HCT116 (cell line): ENCODE measurements around the gene KRTAP4-5. TPM values are rescaled to one million over a fixed set of nuclear protein-coding genes. Genes with fewer than 3 reads are reported as not detected.

ENCODE experiments used
- ATAC-seq: fragments of 200-7000 bp; cut with Tn5 transposase; 2 replicates; pipeline ENCODE4 v1.9.1; 2020; ENCODE audit warnings: mild to moderate bottlenecking, moderate library complexity
- BruUV-seq: library from RNA; stranded (reverse); fragments of 400-500 nt; replicated peaks from 2 replicates; lab custom pipeline; 2021; lab: Mats Ljungman, UMichigan
- CTCF ChIA-PET: fragments of 300-600 bp; sonication (Branson Sonifier 250); formaldehyde crosslinking; loops from one replicate; lab custom pipeline; 2021; ENCODE audit warnings: antibody characterized with exemption; lab: Charles Lee
- POLR2A ChIA-PET: fragments of 300-600, 350-600 bp; sonication (Branson Sonifier 250); formaldehyde crosslinking; loops from one replicate; lab custom pipeline; 2021; ENCODE audit warnings: antibody characterized with exemption; lab: Charles Lee
- RAD21 ChIA-PET, 2 experiments: fragments of 300-600 bp; sonication (Branson Sonifier 250); formaldehyde crosslinking; loops; one replicate each; lab custom pipeline; 2023; ENCODE audit warnings: low total read pairs in 2 of 2; ENCODE audit not compliant: uncharacterized antibody in 2 of 2, unreplicated experiment in 2 of 2, low non-redundant PET in 1 of 2; lab: Charles Lee
- DNase-seq: peaks from one replicate; pipeline ENCODE4 v3.0.0-alpha.2; 2010; ENCODE audit warnings: low read depth, low spot score
- H2AFZ ChIP-seq: fragments of 200-600 bp; shearing (Covaris generic), sonication (generic); 2 replicates; pipeline ENCODE4 v1.6.1; 2017; ENCODE audit warnings: low read depth, mixed run types, mixed read lengths, antibody characterized with exemption, low read length; ENCODE audit not compliant: poor library complexity, severe bottlenecking
- H3K27ac ChIP-seq: 2 replicates; pipeline ENCODE4 v1.5.1; 2012; ENCODE audit warnings: low read depth, low read length
- H3K27me3 ChIP-seq: fragments of 200-600 bp; sonication (generic); 2 replicates; pipeline ENCODE4 v1.6.1; 2016; ENCODE audit warnings: mixed run types, low read length, mixed read lengths; ENCODE audit not compliant: insufficient read depth
- H3K36me3 ChIP-seq, 2 experiments: fragments of 200-500 bp in 1 of 2; fragments of 200-600 bp in 1 of 2; sonication (Bioruptor generic) in 1 of 2; sonication (generic) in 1 of 2; 2 replicates each; pipeline versions ENCODE4 v1.5.1 to v1.6.1; 2014 to 2016; ENCODE audit warnings: low read length in 2 of 2, inconsistent platforms in 1 of 2, mixed read lengths in 1 of 2, mixed run types in 1 of 2; ENCODE audit not compliant: insufficient read depth in 2 of 2, control insufficient read depth in 1 of 2
- H3K4me1 ChIP-seq, 2 experiments: fragments of 200-600 bp in 1 of 2; sonication (generic) in 1 of 2; 2 replicates each; pipeline versions ENCODE4 v1.5.1 to v1.6.1; 2012 to 2017; ENCODE audit warnings: low read length in 2 of 2, inconsistent platforms in 1 of 2, mild to moderate bottlenecking in 1 of 2, mixed read lengths in 1 of 2, mixed run types in 1 of 2, moderate library complexity in 1 of 2; ENCODE audit not compliant: insufficient read depth in 2 of 2, control insufficient read depth in 1 of 2
- H3K4me2 ChIP-seq: fragments of 200-600 bp; sonication (generic); 2 replicates; pipeline ENCODE4 v1.6.1; 2017; ENCODE audit warnings: mixed run types, low read length, mixed read lengths
- H3K4me3 ChIP-seq, 2 experiments: fragments of 200-600 bp in 1 of 2; sonication (generic) in 1 of 2; replicated peaks in 1 of 2; 2 replicates each; pipeline ENCODE4 v1.5.1; 2011 to 2016; ENCODE audit warnings: low read length in 2 of 2, control low read depth in 1 of 2, low read depth in 1 of 2, mild to moderate bottlenecking in 1 of 2, mixed read lengths in 1 of 2, mixed run types in 1 of 2
- H3K79me2 ChIP-seq: fragments of 200-600 bp; sonication (generic); 2 replicates; pipeline ENCODE4 v1.6.1; 2017; ENCODE audit warnings: mild to moderate bottlenecking, mixed run types, low read length, moderate library complexity, mixed read lengths; ENCODE audit not compliant: insufficient read depth
- H3K9ac ChIP-seq: fragments of 200-600 bp; sonication (generic); 2 replicates; pipeline ENCODE4 v1.6.1; 2016; ENCODE audit warnings: low read length, mixed read lengths
- H3K9me2 ChIP-seq: fragments of 200-600 bp; sonication (generic), shearing (Covaris generic); 2 replicates; pipeline ENCODE4 v1.6.1; 2017; ENCODE audit warnings: mixed run types, mild to moderate bottlenecking, moderate library complexity; ENCODE audit not compliant: insufficient read depth
- H3K9me3 ChIP-seq, 2 experiments: fragments of 200-500 bp in 1 of 2; fragments of 200-600 bp in 1 of 2; sonication (Bioruptor generic) in 1 of 2; sonication (generic) in 1 of 2; 2 replicates each; pipeline ENCODE4 v1.6.1; 2014 to 2017; ENCODE audit warnings: low read length in 2 of 2, mixed read lengths in 2 of 2, inconsistent platforms in 1 of 2, low read depth in 1 of 2, mild to moderate bottlenecking in 1 of 2, mixed run types in 1 of 2, moderate library complexity in 1 of 2; ENCODE audit not compliant: control insufficient read depth in 1 of 2, insufficient read depth in 1 of 2
- H4K20me1 ChIP-seq: fragments of 200-600 bp; sonication (generic), shearing (Covaris generic); 2 replicates; pipeline ENCODE4 v1.6.1; 2017; ENCODE audit warnings: mixed run types, mild to moderate bottlenecking, moderate library complexity; ENCODE audit not compliant: insufficient read depth
- CBX3 ChIP-seq: IDR thresholded peaks from 2 replicates; pipeline ENCODE4 v1.6.1; 2012; ENCODE audit warnings: low read depth
- CEBPB ChIP-seq: IDR thresholded peaks from 2 replicates; pipeline ENCODE4 v1.6.1; 2012; ENCODE audit warnings: low read depth
- EGR1 ChIP-seq: IDR thresholded peaks from 2 replicates; pipeline ENCODE4 v1.6.1; 2012; ENCODE audit warnings: low read depth
- ELF1 ChIP-seq: IDR thresholded peaks from 2 replicates; pipeline ENCODE4 v1.6.1; 2012; ENCODE audit warnings: low read depth, borderline replicate concordance
- EZH2 ChIP-seq: fragments of 200-600 bp; sonication (generic); IDR thresholded peaks from 2 replicates; pipeline ENCODE4 v1.6.1; 2017; ENCODE audit warnings: antibody characterized with exemption, mixed run types
- EZH2phosphoT487 ChIP-seq: fragments of 200-600 bp; IDR thresholded peaks from 2 replicates; pipeline ENCODE4 v1.6.1; 2018; ENCODE audit warnings: antibody characterized with exemption, borderline replicate concordance
- FOSL1 ChIP-seq: IDR thresholded peaks from 2 replicates; pipeline ENCODE4 v1.6.1; 2012; ENCODE audit warnings: low read depth
- JUND ChIP-seq: IDR thresholded peaks from 2 replicates; pipeline ENCODE4 v1.6.1; 2012
- POLR2A ChIP-seq: IDR thresholded peaks from 2 replicates; pipeline ENCODE4 v1.7.0; 2011; ENCODE audit warnings: borderline replicate concordance; ENCODE audit not compliant: insufficient read depth, insufficient read length; ENCODE audit errors: extremely low read depth
- POLR2AphosphoS5 ChIP-seq: IDR thresholded peaks from 2 replicates; pipeline ENCODE4 v1.6.1; 2011; ENCODE audit warnings: mild to moderate bottlenecking, low read depth, low read length, moderate library complexity
- SIN3A ChIP-seq: IDR thresholded peaks from 2 replicates; pipeline ENCODE4 v1.6.1; 2012; ENCODE audit warnings: low read depth
- SP1 ChIP-seq: IDR thresholded peaks from 2 replicates; pipeline ENCODE4 v1.6.1; 2012; ENCODE audit warnings: low read depth
- SRF ChIP-seq: IDR thresholded peaks from 2 replicates; pipeline ENCODE4 v1.6.1; 2012; ENCODE audit warnings: low read depth
- YY1 ChIP-seq: IDR thresholded peaks from 2 replicates; pipeline ENCODE4 v1.6.1; 2011; ENCODE audit warnings: low read length, low read depth, moderate library complexity, mild to moderate bottlenecking; ENCODE audit not compliant: insufficient replicate concordance; ENCODE audit errors: extremely low read depth
- intact Hi-C: fragments of 100-400 bp; cut with micrococcal nuclease; formaldehyde crosslinking; loops from 2 replicates; pipeline ENCODE4 v1.10.0; 2022
- total RNA-seq: library from RNA; stranded (reverse); gene quantifications from one replicate; pipeline ENCODE4 v1.2.1, GENCODE V29; 2021; ENCODE audit not compliant: unreplicated experiment
- TF ChIP-seq, protein P1 (sequence below): IDR thresholded peaks from 2 replicates; pipeline ENCODE4 v1.6.1; 2012
- TF ChIP-seq, protein P2 (sequence below): IDR thresholded peaks from 2 replicates; pipeline ENCODE4 v1.6.1; 2012
- TF ChIP-seq, protein P3 (sequence below): IDR thresholded peaks from 2 replicates; pipeline ENCODE4 v1.6.1; 2011; ENCODE audit warnings: mild to moderate bottlenecking, low read length, moderate library complexity; ENCODE audit not compliant: insufficient replicate concordance; ENCODE audit errors: extremely low read depth

The KRTAP4-5 gene
- total RNA-seq, 1 experiment from 2014 or later, result not detected

DNA sequence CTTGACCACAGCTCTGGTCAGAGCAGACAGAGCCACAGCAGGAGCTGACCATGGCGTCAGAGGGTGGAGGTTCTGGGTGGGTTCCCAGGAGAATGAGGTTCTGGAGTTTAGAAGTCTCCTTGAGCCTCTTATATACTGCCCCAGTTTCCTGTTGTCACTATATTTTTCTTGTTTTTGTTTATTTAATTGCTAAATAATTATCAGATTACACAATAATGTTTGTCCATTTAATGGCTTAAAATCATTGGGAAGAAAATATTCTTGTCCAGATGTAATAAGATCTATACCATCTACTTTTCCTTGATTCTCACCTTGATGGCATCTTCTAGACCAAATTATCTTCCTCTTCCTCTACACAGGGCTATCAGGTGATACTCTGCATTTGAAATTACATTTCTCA, 18.5 kb upstream of the KRTAP4-5 start, which contains the start of gene KRTAP4-3:
Gene KRTAP4-3 (minus strand): TSS at position 101 of the 400 bp plus-strand sequence. CDS start 49 bp downstream, at position 52.
- CTCF ChIA-PET, result no interaction called here
- Histone ChIP-seq H2AFZ (no peak within 1 kb of the TSS), H4K20me1 (no peaks in the 10 kb centered on the region), H3K9me3 (no peaks in the 10 kb centered on the region; a peak in 1 of 4 replicates), H3K4me2 (no peak within 1 kb of the TSS), H3K9me2 (no peaks in the 10 kb centered on the region), H3K4me1 (no peaks in the 10 kb centered on the region), H3K36me3 (no peaks in the 10 kb centered on the region), H3K79me2 (no peaks in the 10 kb centered on the region), H3K27me3 (no peaks in the 10 kb centered on the region), H3K4me3 (no peak within 1 kb of the TSS), H3K9ac (no peak within 1 kb of the TSS), H3K27ac (no peak within 1 kb of the TSS)
- intact Hi-C loops, result no loop called here
- RAD21 ChIA-PET, result no interaction called here
- ATAC-seq, result no peak
- TF ChIP-seq YY1 (no peak), POLR2AphosphoS5 (no peak), CBX3 (no peak), SRF (no peak), POLR2A (no peak), EZH2phosphoT487 (no peak), JUND (no peak), SIN3A (no peak), CEBPB (no peak), ELF1 (no peak), SP1 (no peak), EZH2 (no peak), EGR1 (no peak), FOSL1 (no peak)
- TF ChIP-seq, protein P1, sequence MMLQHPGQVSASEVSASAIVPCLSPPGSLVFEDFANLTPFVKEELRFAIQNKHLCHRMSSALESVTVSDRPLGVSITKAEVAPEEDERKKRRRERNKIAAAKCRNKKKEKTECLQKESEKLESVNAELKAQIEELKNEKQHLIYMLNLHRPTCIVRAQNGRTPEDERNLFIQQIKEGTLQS, result no peak
- TF ChIP-seq, protein P2, sequence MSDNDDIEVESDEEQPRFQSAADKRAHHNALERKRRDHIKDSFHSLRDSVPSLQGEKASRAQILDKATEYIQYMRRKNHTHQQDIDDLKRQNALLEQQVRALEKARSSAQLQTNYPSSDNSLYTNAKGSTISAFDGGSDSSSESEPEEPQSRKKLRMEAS, result no peak
- TF ChIP-seq, protein P3, sequence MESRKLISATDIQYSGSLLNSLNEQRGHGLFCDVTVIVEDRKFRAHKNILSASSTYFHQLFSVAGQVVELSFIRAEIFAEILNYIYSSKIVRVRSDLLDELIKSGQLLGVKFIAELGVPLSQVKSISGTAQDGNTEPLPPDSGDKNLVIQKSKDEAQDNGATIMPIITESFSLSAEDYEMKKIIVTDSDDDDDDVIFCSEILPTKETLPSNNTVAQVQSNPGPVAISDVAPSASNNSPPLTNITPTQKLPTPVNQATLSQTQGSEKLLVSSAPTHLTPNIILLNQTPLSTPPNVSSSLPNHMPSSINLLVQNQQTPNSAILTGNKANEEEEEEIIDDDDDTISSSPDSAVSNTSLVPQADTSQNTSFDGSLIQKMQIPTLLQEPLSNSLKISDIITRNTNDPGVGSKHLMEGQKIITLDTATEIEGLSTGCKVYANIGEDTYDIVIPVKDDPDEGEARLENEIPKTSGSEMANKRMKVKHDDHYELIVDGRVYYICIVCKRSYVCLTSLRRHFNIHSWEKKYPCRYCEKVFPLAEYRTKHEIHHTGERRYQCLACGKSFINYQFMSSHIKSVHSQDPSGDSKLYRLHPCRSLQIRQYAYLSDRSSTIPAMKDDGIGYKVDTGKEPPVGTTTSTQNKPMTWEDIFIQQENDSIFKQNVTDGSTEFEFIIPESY, result no peak
- DNase-seq, result no peak
- BruUV-seq, result no TSS peak
- POLR2A ChIA-PET, result no interaction called here
